Measurements from ENCODE around the gene PCLO. TPM values are rescaled to one million over a fixed set of nuclear protein-coding genes. Genes with fewer than 3 reads are reported as not detected.

Gene PCLO
- total and polyA plus RNA-seq, 9 donors: 0.31 to 3.6 (median 1.4) TPM

DNA sequence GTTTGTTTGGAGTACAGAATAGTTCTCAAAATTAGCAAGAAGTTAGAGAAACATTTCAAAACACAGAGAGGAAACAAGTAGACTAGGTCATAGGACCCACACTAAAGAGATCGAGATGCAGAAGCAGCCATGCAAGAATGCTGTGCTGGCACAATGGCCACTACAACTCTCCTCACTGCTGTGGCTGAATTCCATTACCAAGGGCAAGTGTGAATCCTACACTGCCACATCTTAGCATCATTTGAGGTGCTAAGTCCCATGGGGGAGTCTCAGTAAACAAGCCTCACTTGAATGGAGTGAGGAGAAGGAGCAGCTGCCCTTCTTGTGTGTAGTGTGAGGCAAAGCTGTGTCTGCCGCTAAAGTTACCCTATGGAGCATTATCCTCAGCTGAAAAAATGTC lies 56.7 kb downstream of the PCLO start:
- Histone ChIP-seq H3K27ac (no peak overlapping the region), H3K4me1 (ENCODE audit: insufficient read depth) (no peaks in the 10 kb centered on the region), H3K27me3 (no peaks in the 10 kb centered on the region), H3K36me3 (no peaks in the 10 kb centered on the region), H3K4me3 (no peak overlapping the region), H3K9me3 (no peaks in the 10 kb centered on the region)
- TF ChIP-seq EP300 (IDR thresholded peaks at IDR 0.05) (no peak), POLR2A (IDR thresholded peaks at IDR 0.05) (no peak)
- TF ChIP-seq, protein P1, sequence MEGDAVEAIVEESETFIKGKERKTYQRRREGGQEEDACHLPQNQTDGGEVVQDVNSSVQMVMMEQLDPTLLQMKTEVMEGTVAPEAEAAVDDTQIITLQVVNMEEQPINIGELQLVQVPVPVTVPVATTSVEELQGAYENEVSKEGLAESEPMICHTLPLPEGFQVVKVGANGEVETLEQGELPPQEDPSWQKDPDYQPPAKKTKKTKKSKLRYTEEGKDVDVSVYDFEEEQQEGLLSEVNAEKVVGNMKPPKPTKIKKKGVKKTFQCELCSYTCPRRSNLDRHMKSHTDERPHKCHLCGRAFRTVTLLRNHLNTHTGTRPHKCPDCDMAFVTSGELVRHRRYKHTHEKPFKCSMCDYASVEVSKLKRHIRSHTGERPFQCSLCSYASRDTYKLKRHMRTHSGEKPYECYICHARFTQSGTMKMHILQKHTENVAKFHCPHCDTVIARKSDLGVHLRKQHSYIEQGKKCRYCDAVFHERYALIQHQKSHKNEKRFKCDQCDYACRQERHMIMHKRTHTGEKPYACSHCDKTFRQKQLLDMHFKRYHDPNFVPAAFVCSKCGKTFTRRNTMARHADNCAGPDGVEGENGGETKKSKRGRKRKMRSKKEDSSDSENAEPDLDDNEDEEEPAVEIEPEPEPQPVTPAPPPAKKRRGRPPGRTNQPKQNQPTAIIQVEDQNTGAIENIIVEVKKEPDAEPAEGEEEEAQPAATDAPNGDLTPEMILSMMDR (IDR thresholded peaks at IDR 0.05): no peak
- WGBS, 3 donors: 0 to 85% (median 36%) methylated on average over 2 of the region's 2 CpGs
- no peak for DNase-seq
- intact Hi-C loops (cut with DNase I): no loop called here

- no peaks in the 10 kb centered on the region for H3K9me3 ChIP-seq
- H3K27me3 ChIP-seq: no peaks in the 10 kb centered on the region
- intact Hi-C loops (cut with DNase I): no loop called here
- DNase-seq: no peak
- 79 to 89% (median 83%) methylated on average over 1 of the region's 1 CpG for WGBS, 3 donors
- no peak overlapping the region for H3K4me3 ChIP-seq
- TF ChIP-seq, protein P1 (IDR thresholded peaks at IDR 0.05): no peak
- no peak for TF ChIP-seq EP300 (IDR thresholded peaks at IDR 0.05)
- no peaks in the 10 kb centered on the region for H3K4me1 ChIP-seq (ENCODE audit: insufficient read depth)
- no peaks in the 10 kb centered on the region for H3K36me3 ChIP-seq
- no peak overlapping the region for H3K27ac ChIP-seq
Observed at GRCh38 chr7:83105063-83105462, 57.6 kb downstream of the PCLO start.

- intact Hi-C loops (cut with DNase I): no loop called here
- no peak for TF ChIP-seq EP300 (IDR thresholded peaks at IDR 0.05)
- TF ChIP-seq, protein P1 (IDR thresholded peaks at IDR 0.05): no peak
- no peak for TF ChIP-seq POLR2A (IDR thresholded peaks at IDR 0.05)
- H3K4me1 ChIP-seq (ENCODE audit: insufficient read depth): no peaks in the 10 kb centered on the region
- H3K27me3 ChIP-seq: no peaks in the 10 kb centered on the region
- WGBS, 3 donors: 56 to 82% (median 57%) methylated on average over 3 of the region's 3 CpGs
- no peaks in the 10 kb centered on the region for H3K36me3 ChIP-seq
- H3K27ac ChIP-seq: no peak overlapping the region
- H3K9me3 ChIP-seq: no peaks in the 10 kb centered on the region
- H3K4me3 ChIP-seq: no peak overlapping the region
- no peak for DNase-seq
Observed at GRCh38 chr7:83101530-83101929, 61.2 kb downstream of the PCLO start.

GRCh38 chr7:83096065-83096580 lies 66.6 kb downstream of the PCLO start:
- H3K9me3 ChIP-seq: no peaks in the 10 kb centered on the region
- DNase-seq: no peak
- no peak overlapping the region for H3K27ac ChIP-seq
- no peaks in the 10 kb centered on the region for H3K27me3 ChIP-seq
- H3K4me3 ChIP-seq: no peak overlapping the region
- no peaks in the 10 kb centered on the region for H3K4me1 ChIP-seq (ENCODE audit: insufficient read depth)
- TF ChIP-seq POLR2A (IDR thresholded peaks at IDR 0.05) (no peak), EP300 (IDR thresholded peaks at IDR 0.05) (no peak)
- TF ChIP-seq, protein P1 (IDR thresholded peaks at IDR 0.05): no peak
- intact Hi-C loops (cut with DNase I): no loop called here
- no peaks in the 10 kb centered on the region for H3K36me3 ChIP-seq
- WGBS, 3 donors: 43 to 49% (median 46%) methylated on average over 2 of the region's 2 CpGs
